ENCODE measurements around the gene PPP1R3G. TPM values are rescaled to one million over a fixed set of nuclear protein-coding genes. Genes with fewer than 3 reads are reported as not detected.

The PPP1R3G gene
- total RNA-seq, 5 donors from 2014 or later (not counting 1 experiment from before 2014, with no cell fraction given), result 0.06 to 0.07 TPM; not detected in 3

DNA sequence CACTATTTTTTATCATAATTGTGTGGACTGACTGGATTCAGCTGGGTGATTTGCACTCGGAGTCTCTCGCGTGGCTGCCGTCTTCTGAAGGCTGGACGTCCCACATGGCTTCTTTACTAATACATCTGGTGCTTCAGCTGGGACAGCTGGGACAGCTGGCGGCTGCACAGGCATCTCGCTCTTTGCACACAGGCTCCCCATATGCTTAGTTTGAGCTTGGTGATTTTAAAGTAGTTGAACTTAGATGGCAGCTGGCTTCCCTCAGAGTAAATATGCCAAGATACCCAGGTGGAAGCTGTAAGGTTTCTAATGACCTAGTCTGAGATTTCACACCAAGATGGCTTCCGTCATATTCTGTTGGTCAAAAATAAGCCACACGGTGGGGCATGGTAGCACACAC lies 38.7 kb upstream of the PPP1R3G start:
- no peaks in the 10 kb centered on the region for H3K36me3 ChIP-seq (ENCODE audit: control insufficient read depth in 2 of 2, extremely low read depth in 1 of 2, insufficient read depth in 1 of 2, low read length in 1 of 2)
- ChIA-PET POLR2A (no interaction called here), CTCF (no interaction called here)
- no peak overlapping the region for H3K27ac ChIP-seq (ENCODE audit: low read length)
- Mint-ChIP-seq H3K36me3 (peaks cover 39% of the 10 kb centered on the region), H3K27me3 (peaks cover 3 to 7% of the 10 kb centered on the region in 2 donors), H3K27ac (no peak overlapping the region), H3K9me3 (peaks cover 8 to 20% (median 15%) of the 10 kb centered on the region in 3 donors), H3K4me1 (no peaks in the 10 kb centered on the region), H3K4me3 (no peak overlapping the region)
- H3K4me3 ChIP-seq (ENCODE audit: control insufficient read depth in 1 of 2, extremely low read depth in 1 of 2, low read length in 1 of 2), result no peak overlapping the region
- H3K27me3 ChIP-seq (replicated peaks in 1 of 2; ENCODE audit: control insufficient read depth in 2 of 2, extremely low read depth in 1 of 2, insufficient read depth in 2 of 2, low read length in 1 of 2), result no peaks in the 10 kb centered on the region
- H3K4me1 ChIP-seq (ENCODE audit: control insufficient read depth in 1 of 2, extremely low read depth in 1 of 2, insufficient read depth in 2 of 2, low read length in 2 of 2), result no peaks in the 10 kb centered on the region
- no peaks in the 10 kb centered on the region for H3K9me3 ChIP-seq
- WGBS (ENCODE audit: insufficient coverage), result 93% methylated on average over 4 of the region's 9 CpGs
- ATAC-seq (replicated peaks in 1 of 4), result no peak
- no peak for DNase-seq

DNA sequence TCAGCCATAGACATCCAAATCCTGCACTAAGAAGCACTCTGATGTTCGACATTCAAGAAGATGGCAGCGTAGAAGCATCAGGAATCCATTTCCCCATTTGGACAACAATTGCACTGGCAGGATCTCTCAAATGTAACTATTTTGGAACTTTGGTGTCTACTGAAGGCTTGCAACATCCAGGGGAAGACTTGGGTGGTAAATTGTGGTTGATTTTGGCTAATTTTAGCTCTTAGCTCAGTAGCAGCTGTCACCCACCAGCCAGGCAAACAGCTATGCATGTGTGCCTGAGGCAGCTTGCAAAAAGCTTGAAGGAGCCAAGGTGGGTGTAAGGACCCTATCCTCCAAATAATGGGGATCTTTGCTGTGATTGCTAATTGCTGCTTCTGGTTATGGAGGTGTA lies 35.1 kb upstream of the PPP1R3G start:
- no peak overlapping the region for H3K27ac ChIP-seq (ENCODE audit: low read length)
- Mint-ChIP-seq H3K27me3 (peaks cover 3 to 9% of the 10 kb centered on the region in 2 donors), H3K4me1 (no peaks in the 10 kb centered on the region), H3K9me3 (peaks cover 12 to 38% (median 19%) of the 10 kb centered on the region in 3 donors), H3K27ac (no peak overlapping the region), H3K4me3 (no peak overlapping the region), H3K36me3 (peaks cover 16% of the 10 kb centered on the region)
- H3K36me3 ChIP-seq (ENCODE audit: control insufficient read depth in 2 of 2, extremely low read depth in 1 of 2, insufficient read depth in 1 of 2, low read length in 1 of 2), result no peaks in the 10 kb centered on the region
- no peaks in the 10 kb centered on the region for H3K9me3 ChIP-seq
- H3K27me3 ChIP-seq (replicated peaks in 1 of 2; ENCODE audit: control insufficient read depth in 2 of 2, extremely low read depth in 1 of 2, insufficient read depth in 2 of 2, low read length in 1 of 2), result no peaks in the 10 kb centered on the region
- no peaks in the 10 kb centered on the region for H3K4me1 ChIP-seq (ENCODE audit: control insufficient read depth in 1 of 2, extremely low read depth in 1 of 2, insufficient read depth in 2 of 2, low read length in 2 of 2)
- CTCF ChIA-PET, result interaction anchor here in 1 of 2 donors (1.3 kb wide), 1 partner anchor 19 kb away, joined by 3 read pairs; no protein-coding TSS in a partner anchor
- WGBS (ENCODE audit: insufficient coverage), result 80% methylated on average over 2 of the region's 2 CpGs
- ATAC-seq (replicated peaks in 1 of 4), result no peak
- POLR2A ChIA-PET, result no interaction called here
- DNase-seq, result no peak
- H3K4me3 ChIP-seq (ENCODE audit: control insufficient read depth in 1 of 2, extremely low read depth in 1 of 2, low read length in 1 of 2), result no peak overlapping the region

DNA sequence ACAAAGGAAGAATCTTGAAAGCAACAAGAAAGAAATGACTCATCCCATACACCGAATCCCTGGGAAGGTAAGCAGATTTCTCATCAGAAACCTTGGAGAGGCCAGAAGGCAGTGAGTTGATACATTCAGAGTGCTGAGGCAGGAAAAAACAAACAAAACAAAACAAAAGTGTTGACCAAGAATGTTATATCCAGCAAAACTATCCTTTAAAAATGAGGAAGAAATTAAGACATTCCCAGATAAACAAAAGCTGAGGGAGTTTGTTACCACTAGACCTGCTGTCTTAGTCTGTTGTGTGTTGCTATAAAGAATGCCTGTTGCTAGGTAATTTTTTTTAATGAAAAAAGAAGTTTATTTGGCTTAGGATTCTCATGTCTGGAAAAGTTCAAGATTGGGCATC lies 33.7 kb upstream of the PPP1R3G start:
- Histone ChIP-seq H3K4me1 (ENCODE audit: control insufficient read depth in 1 of 2, extremely low read depth in 1 of 2, insufficient read depth in 2 of 2, low read length in 2 of 2) (no peaks in the 10 kb centered on the region), H3K9me3 (no peaks in the 10 kb centered on the region), H3K36me3 (ENCODE audit: control insufficient read depth in 2 of 2, extremely low read depth in 1 of 2, insufficient read depth in 1 of 2, low read length in 1 of 2) (no peaks in the 10 kb centered on the region), H3K27ac (ENCODE audit: low read length) (no peak overlapping the region), H3K27me3 (replicated peaks in 1 of 2; ENCODE audit: control insufficient read depth in 2 of 2, extremely low read depth in 1 of 2, insufficient read depth in 2 of 2, low read length in 1 of 2) (no peaks in the 10 kb centered on the region), H3K4me3 (ENCODE audit: control insufficient read depth in 1 of 2, extremely low read depth in 1 of 2, low read length in 1 of 2) (no peak overlapping the region)
- Mint-ChIP-seq H3K4me3 (no peak overlapping the region), H3K27me3 (peaks cover 3 to 8% of the 10 kb centered on the region in 2 donors), H3K36me3 (peaks cover 10% of the 10 kb centered on the region), H3K4me1 (no peaks in the 10 kb centered on the region), H3K27ac (no peak overlapping the region), H3K9me3 (peaks cover 12 to 38% (median 19%) of the 10 kb centered on the region in 3 donors)
- POLR2A ChIA-PET, result no interaction called here
- ATAC-seq (replicated peaks in 1 of 4), result no peak
- CTCF ChIA-PET, result no interaction called here
- no CpG with 5 or more reads among the region's 1 CpG for WGBS (ENCODE audit: insufficient coverage)
- DNase-seq, result no peak

DNA sequence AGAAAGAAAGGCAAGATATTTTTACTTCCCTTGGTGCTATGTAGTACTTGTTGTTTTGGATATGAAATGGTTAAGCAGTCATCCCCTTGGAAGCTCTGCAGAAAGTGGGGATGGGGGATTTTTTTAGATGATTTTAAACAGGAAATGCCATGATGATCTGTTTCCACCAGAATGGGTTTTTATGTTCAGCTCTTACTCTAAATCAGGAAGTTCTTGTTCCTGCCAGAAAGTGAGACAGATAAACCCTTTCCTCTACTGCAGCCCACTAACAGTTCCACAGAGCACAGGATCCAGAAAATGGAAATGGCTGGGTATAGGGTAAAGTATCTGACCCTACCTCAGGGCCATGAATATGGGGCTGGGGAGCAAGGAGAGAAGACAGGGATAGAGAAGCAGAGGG lies 32.1 kb upstream of the PPP1R3G start:
- Mint-ChIP-seq H3K4me1 (no peaks in the 10 kb centered on the region), H3K27ac (no peak overlapping the region), H3K27me3 (peaks cover 0 to 8% of the 10 kb centered on the region in 2 donors), H3K9me3 (peaks cover 12 to 38% (median 19%) of the 10 kb centered on the region in 3 donors), H3K36me3 (peaks cover 10% of the 10 kb centered on the region), H3K4me3 (no peak overlapping the region)
- ChIA-PET CTCF (no interaction called here), POLR2A (interaction anchor here (0.6 kb wide), 2 partner anchors 170 to 1481 kb away, joined by 3 to 4 read pairs; no protein-coding TSS in a partner anchor)
- no peaks in the 10 kb centered on the region for H3K4me1 ChIP-seq (ENCODE audit: control insufficient read depth in 1 of 2, extremely low read depth in 1 of 2, insufficient read depth in 2 of 2, low read length in 2 of 2)
- no peak overlapping the region for H3K27ac ChIP-seq (ENCODE audit: low read length)
- H3K36me3 ChIP-seq (ENCODE audit: control insufficient read depth in 2 of 2, extremely low read depth in 1 of 2, insufficient read depth in 1 of 2, low read length in 1 of 2), result no peaks in the 10 kb centered on the region
- H3K4me3 ChIP-seq (ENCODE audit: control insufficient read depth in 1 of 2, extremely low read depth in 1 of 2, low read length in 1 of 2), result no peak overlapping the region
- H3K27me3 ChIP-seq (replicated peaks in 1 of 2; ENCODE audit: control insufficient read depth in 2 of 2, extremely low read depth in 1 of 2, insufficient read depth in 2 of 2, low read length in 1 of 2), result peaks cover 0 to 4% of the 10 kb centered on the region in 2 experiments
- ATAC-seq (replicated peaks in 1 of 4) (no peak), DNase-seq (no peak)
- no peaks in the 10 kb centered on the region for H3K9me3 ChIP-seq

DNA sequence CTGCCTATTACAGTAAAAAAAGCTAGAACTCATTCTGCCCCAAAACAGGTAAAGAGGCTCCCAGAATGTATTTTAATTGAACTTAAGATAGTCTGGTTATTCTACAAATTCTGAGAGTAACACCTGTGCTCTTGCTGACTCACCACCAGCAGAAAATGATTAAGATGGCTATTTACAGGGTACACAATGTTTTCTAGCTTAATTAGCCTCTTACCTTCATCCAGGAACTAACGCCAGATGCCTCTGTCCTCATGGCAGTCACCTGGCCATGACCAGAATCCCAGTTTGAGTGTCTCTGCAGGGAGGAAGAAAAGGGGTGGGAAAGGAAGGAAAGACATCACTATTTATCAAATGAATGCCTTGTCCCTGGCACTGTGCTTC lies 31.3 kb upstream of the PPP1R3G start:
- no peak overlapping the region for H3K4me3 ChIP-seq (ENCODE audit: control insufficient read depth in 1 of 2, extremely low read depth in 1 of 2, low read length in 1 of 2)
- POLR2A ChIA-PET, result no interaction called here
- H3K4me1 Mint-ChIP-seq, result no peaks in the 10 kb centered on the region
- DNase-seq (no peak), ATAC-seq (replicated peaks in 1 of 4) (no peak)
- H3K4me3 Mint-ChIP-seq, result no peak overlapping the region
- no peaks in the 10 kb centered on the region for H3K9me3 ChIP-seq
- peaks cover 12 to 34% (median 19%) of the 10 kb centered on the region in 3 donors for H3K9me3 Mint-ChIP-seq
- H3K4me1 ChIP-seq (ENCODE audit: control insufficient read depth in 1 of 2, extremely low read depth in 1 of 2, insufficient read depth in 2 of 2, low read length in 2 of 2), result no peaks in the 10 kb centered on the region
- CTCF ChIA-PET, result no interaction called here
- no peak overlapping the region for H3K27ac ChIP-seq (ENCODE audit: low read length)
- no CpG with 5 or more reads among the region's 1 CpG for WGBS (ENCODE audit: insufficient coverage)
- peaks cover 7% of the 10 kb centered on the region for H3K36me3 Mint-ChIP-seq
- H3K27me3 ChIP-seq (replicated peaks in 1 of 2; ENCODE audit: control insufficient read depth in 2 of 2, extremely low read depth in 1 of 2, insufficient read depth in 2 of 2, low read length in 1 of 2), result peaks cover 0 to 8% of the 10 kb centered on the region in 2 experiments
- peaks cover 0 to 3% of the 10 kb centered on the region in 2 donors for H3K27me3 Mint-ChIP-seq
- H3K27ac Mint-ChIP-seq, result no peak overlapping the region
- H3K36me3 ChIP-seq (ENCODE audit: control insufficient read depth in 2 of 2, extremely low read depth in 1 of 2, insufficient read depth in 1 of 2, low read length in 1 of 2), result no peaks in the 10 kb centered on the region

DNA sequence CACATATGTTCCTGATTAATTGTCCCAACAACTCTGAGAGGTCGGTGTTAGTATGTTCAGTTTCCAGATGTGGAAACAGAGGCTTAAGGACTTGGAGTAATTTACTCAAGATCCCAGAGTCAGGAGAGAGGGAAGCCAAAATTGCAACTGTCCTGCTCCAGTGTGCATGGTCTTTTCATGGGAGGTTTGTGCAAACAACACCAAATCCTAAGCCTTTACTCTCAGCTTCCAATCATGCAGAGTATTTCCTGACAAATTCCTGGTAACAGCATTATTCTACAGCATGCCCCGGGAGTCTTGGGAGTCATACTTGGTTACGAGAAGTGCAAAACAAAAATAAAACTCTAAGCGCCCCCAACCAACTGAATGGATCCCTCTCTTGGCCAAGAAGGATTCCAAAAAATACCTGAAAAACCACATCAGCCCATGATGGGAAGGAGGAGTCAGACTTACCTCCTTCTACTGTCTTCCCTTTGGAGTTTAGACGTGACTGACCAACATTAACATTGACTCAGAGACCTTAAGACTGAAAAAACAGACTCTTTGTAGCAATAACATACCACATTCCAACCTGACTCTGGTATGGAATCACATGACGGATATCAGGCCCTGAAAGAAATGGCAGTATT lies 30.8 kb upstream of the PPP1R3G start:
- no peak overlapping the region for H3K4me3 ChIP-seq (ENCODE audit: control insufficient read depth in 1 of 2, extremely low read depth in 1 of 2, low read length in 1 of 2)

More for the DNA sequence above, 30.8 kb upstream of the PPP1R3G start:
- Mint-ChIP-seq H3K27ac (no peak overlapping the region), H3K4me3 (no peak overlapping the region), H3K4me1 (no peaks in the 10 kb centered on the region), H3K9me3 (peaks cover 12 to 32% (median 19%) of the 10 kb centered on the region in 3 donors), H3K36me3 (peaks cover 7% of the 10 kb centered on the region), H3K27me3 (peaks cover under 1 to 4% of the 10 kb centered on the region in 2 donors)
- WGBS (ENCODE audit: insufficient coverage), result 100% methylated on average over 1 of the region's 6 CpGs
- no peak overlapping the region for H3K27ac ChIP-seq (ENCODE audit: low read length)
- no peaks in the 10 kb centered on the region for H3K4me1 ChIP-seq (ENCODE audit: control insufficient read depth in 1 of 2, extremely low read depth in 1 of 2, insufficient read depth in 2 of 2, low read length in 2 of 2)
- no peak for ATAC-seq (replicated peaks in 1 of 4)
- H3K9me3 ChIP-seq, result no peaks in the 10 kb centered on the region
- ChIA-PET POLR2A (no interaction called here), CTCF (no interaction called here)
- peaks cover 0 to 10% of the 10 kb centered on the region in 2 experiments for H3K27me3 ChIP-seq (replicated peaks in 1 of 2; ENCODE audit: control insufficient read depth in 2 of 2, extremely low read depth in 1 of 2, insufficient read depth in 2 of 2, low read length in 1 of 2)
- no peaks in the 10 kb centered on the region for H3K36me3 ChIP-seq (ENCODE audit: control insufficient read depth in 2 of 2, extremely low read depth in 1 of 2, insufficient read depth in 1 of 2, low read length in 1 of 2)
- no peak for DNase-seq

Measured in T-cell (primary cell).